ENCODE data around the gene GRM4. TPM values are rescaled to one million over a fixed set of nuclear protein-coding genes. Genes with fewer than 3 reads are reported as not detected.

GRM4 gene
- total RNA-seq, 1 experiment from 2014 or later, result not detected

- H3K36me3 ChIP-seq (ENCODE audit: low read depth), result no peaks in the 10 kb centered on the region
- no peaks in the 10 kb centered on the region for H3K9me2 ChIP-seq (ENCODE audit: insufficient read depth)
- no peak overlapping the region for H3K4me3 ChIP-seq
- no peaks in the 10 kb centered on the region for H3K79me2 ChIP-seq (ENCODE audit: low read depth)
- BruUV-seq (replicated peaks), result no TSS peak
- H4K20me1 ChIP-seq (ENCODE audit: insufficient read depth), result 0 out of 2 replicates have a peak, but pooled peaks cover 5% of the 10 kb centered on the region
- no peak overlapping the region for H3K27ac ChIP-seq
- no peak for DNase-seq
- 0 out of 2 replicates have a peak, but pooled peaks cover 4% of the 10 kb centered on the region for H3K4me1 ChIP-seq (replicated peaks; ENCODE audit: insufficient read depth)
- no peak overlapping the region for H3K4me2 ChIP-seq
- H2AFZ ChIP-seq, result no peak overlapping the region
- no peaks in the 10 kb centered on the region for H3F3A ChIP-seq (ENCODE audit: insufficient read depth, low read depth)
- intact Hi-C loops (cut with micrococcal nuclease; ENCODE audit: unreplicated experiment), result no loop called here
- CTCF ChIA-PET, result no interaction called here
- no peaks in the 10 kb centered on the region for H3K9me3 ChIP-seq (ENCODE audit: insufficient read depth, low read depth)
- POLR2A ChIA-PET (ENCODE audit: unreplicated experiment), result no interaction called here
- peaks cover 75% of the 10 kb centered on the region for H3K27me3 ChIP-seq (ENCODE audit: insufficient read depth, low read depth)
- no peak for TF ChIP-seq EZH2 (IDR thresholded peaks at IDR 0.05; ENCODE audit: low read depth)
- TF ChIP-seq, protein P1, sequence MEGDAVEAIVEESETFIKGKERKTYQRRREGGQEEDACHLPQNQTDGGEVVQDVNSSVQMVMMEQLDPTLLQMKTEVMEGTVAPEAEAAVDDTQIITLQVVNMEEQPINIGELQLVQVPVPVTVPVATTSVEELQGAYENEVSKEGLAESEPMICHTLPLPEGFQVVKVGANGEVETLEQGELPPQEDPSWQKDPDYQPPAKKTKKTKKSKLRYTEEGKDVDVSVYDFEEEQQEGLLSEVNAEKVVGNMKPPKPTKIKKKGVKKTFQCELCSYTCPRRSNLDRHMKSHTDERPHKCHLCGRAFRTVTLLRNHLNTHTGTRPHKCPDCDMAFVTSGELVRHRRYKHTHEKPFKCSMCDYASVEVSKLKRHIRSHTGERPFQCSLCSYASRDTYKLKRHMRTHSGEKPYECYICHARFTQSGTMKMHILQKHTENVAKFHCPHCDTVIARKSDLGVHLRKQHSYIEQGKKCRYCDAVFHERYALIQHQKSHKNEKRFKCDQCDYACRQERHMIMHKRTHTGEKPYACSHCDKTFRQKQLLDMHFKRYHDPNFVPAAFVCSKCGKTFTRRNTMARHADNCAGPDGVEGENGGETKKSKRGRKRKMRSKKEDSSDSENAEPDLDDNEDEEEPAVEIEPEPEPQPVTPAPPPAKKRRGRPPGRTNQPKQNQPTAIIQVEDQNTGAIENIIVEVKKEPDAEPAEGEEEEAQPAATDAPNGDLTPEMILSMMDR (conservative IDR thresholded peaks at IDR 0.05), result no peak
These were observed 51.9 kb downstream of the GRM4 start for GRCh38 chr6:34093854-34094430.

DNA sequence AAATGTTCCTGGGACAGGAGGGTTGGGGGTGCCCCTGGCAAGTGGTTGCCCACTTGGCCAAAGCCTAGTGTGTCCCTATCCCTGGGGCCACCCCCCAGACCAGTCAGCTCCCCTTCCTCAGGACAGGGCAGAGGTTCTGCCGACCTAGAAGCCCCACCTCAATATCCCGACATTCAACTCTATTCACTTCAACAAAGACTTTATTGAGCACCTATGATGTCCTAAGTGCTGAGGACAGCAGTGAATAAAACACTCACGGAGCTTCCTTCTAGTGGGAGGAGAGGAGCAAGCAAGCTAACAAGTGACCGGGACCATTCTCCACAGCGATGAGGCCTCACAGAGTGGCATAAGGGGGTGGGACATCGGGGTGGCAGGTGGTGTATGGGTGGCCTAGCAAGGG lies 52.7 kb downstream of the GRM4 start:
- 0 out of 2 replicates have a peak, but pooled peaks cover 5% of the 10 kb centered on the region for H4K20me1 ChIP-seq (ENCODE audit: insufficient read depth)
- 0 out of 2 replicates have a peak, but pooled peaks cover 4% of the 10 kb centered on the region for H3K4me1 ChIP-seq (replicated peaks; ENCODE audit: insufficient read depth)
- no peaks in the 10 kb centered on the region for H3K36me3 ChIP-seq (ENCODE audit: low read depth)
- no peaks in the 10 kb centered on the region for H3K9me2 ChIP-seq (ENCODE audit: insufficient read depth)
- no peak overlapping the region for H3K4me3 ChIP-seq
- H3K27me3 ChIP-seq (ENCODE audit: insufficient read depth, low read depth), result peaks cover 67% of the 10 kb centered on the region
- H3K9me3 ChIP-seq (ENCODE audit: insufficient read depth, low read depth), result no peaks in the 10 kb centered on the region
- no peak for DNase-seq
- no peaks in the 10 kb centered on the region for H3K79me2 ChIP-seq (ENCODE audit: low read depth)
- ChIA-PET CTCF (no interaction called here), POLR2A (ENCODE audit: unreplicated experiment) (no interaction called here)
- H3K27ac ChIP-seq, result no peak overlapping the region
- no peak overlapping the region for H2AFZ ChIP-seq
- BruUV-seq (replicated peaks), result no TSS peak
- no peak overlapping the region for H3K4me2 ChIP-seq
- intact Hi-C loops (cut with micrococcal nuclease; ENCODE audit: unreplicated experiment), result no loop called here
- TF ChIP-seq, protein P1 (conservative IDR thresholded peaks at IDR 0.05), result no peak
- TF ChIP-seq EZH2 (IDR thresholded peaks at IDR 0.05; ENCODE audit: low read depth), result no peak
- no peaks in the 10 kb centered on the region for H3F3A ChIP-seq (ENCODE audit: insufficient read depth, low read depth)

GRCh38 chr6:34092631-34093030 lies 53.3 kb downstream of the GRM4 start:
- Histone ChIP-seq H3K27me3 (ENCODE audit: insufficient read depth, low read depth) (peaks cover 61% of the 10 kb centered on the region), H4K20me1 (ENCODE audit: insufficient read depth) (0 out of 2 replicates have a peak, but pooled peaks cover 5% of the 10 kb centered on the region), H3K9me3 (ENCODE audit: insufficient read depth, low read depth) (no peaks in the 10 kb centered on the region), H3K4me2 (no peak overlapping the region), H3K4me3 (no peak overlapping the region), H3K79me2 (ENCODE audit: low read depth) (no peaks in the 10 kb centered on the region), H2AFZ (no peak overlapping the region), H3F3A (ENCODE audit: insufficient read depth, low read depth) (no peaks in the 10 kb centered on the region), H3K9me2 (ENCODE audit: insufficient read depth) (no peaks in the 10 kb centered on the region), H3K27ac (no peak overlapping the region), H3K36me3 (ENCODE audit: low read depth) (no peaks in the 10 kb centered on the region), H3K4me1 (replicated peaks; ENCODE audit: insufficient read depth) (0 out of 2 replicates have a peak, but pooled peaks cover 4% of the 10 kb centered on the region)
- no peak for TF ChIP-seq EZH2 (IDR thresholded peaks at IDR 0.05; ENCODE audit: low read depth)
- TF ChIP-seq, protein P1 (conservative IDR thresholded peaks at IDR 0.05), result no peak
- intact Hi-C loops (cut with micrococcal nuclease; ENCODE audit: unreplicated experiment), result no loop called here
- DNase-seq, result no peak
- ChIA-PET POLR2A (ENCODE audit: unreplicated experiment) (no interaction called here), CTCF (interaction anchor here (0.7 kb wide), 1 partner anchor 64 kb away, joined by 5 read pairs; no protein-coding TSS in a partner anchor)
- BruUV-seq (replicated peaks), result no TSS peak

Measured in PC-9 (cell line).